CD4-positive, CD25-positive, alpha-beta regulatory T cell (primary cell): ENCODE data around the gene U2AF1L4. TPM values are rescaled to one million over a fixed set of nuclear protein-coding genes. Genes with fewer than 3 reads are reported as not detected.
A peak's percentile ranks its signal among the peaks of the same experiment; 100 is the strongest.

Experiments used
- ATAC-seq, 2 donors: fragments of 150-1000 bp; cut with Tn5 transposase; one replicate each; pipeline ENCODE4 v1.10.0; 2021; ENCODE audit warnings: low read depth in 2 of 2, moderate number of reproducible peaks in 2 of 2, moderate library complexity in 1 of 2
- DNase-seq, 3 donors: peaks; one replicate each; pipeline versions ENCODE4 v3.0.0 to v3.0.0-alpha.2; 2012 to 2022; ENCODE audit warnings: mixed read lengths in 1 of 3
- H3K27ac ChIP-seq: one replicate; pipeline ENCODE4 v1.7.0; 2013; ENCODE audit warnings: mild to moderate bottlenecking, low read length; ENCODE audit not compliant: insufficient read depth, poor library complexity, severe bottlenecking
- H3K27me3 ChIP-seq: one replicate; pipeline ENCODE4 v1.7.0; 2013; ENCODE audit warnings: low read length; ENCODE audit not compliant: control insufficient read depth, insufficient read depth
- H3K36me3 ChIP-seq: one replicate; pipeline ENCODE4 v1.7.0; 2013; ENCODE audit warnings: mild to moderate bottlenecking, low read length, moderate library complexity; ENCODE audit not compliant: control insufficient read depth, insufficient read depth
- H3K4me1 ChIP-seq: 2 replicates; pipeline ENCODE4 v1.7.0; 2013; ENCODE audit warnings: mild to moderate bottlenecking, low read length; ENCODE audit not compliant: insufficient read depth, control insufficient read depth, poor library complexity, severe bottlenecking
- H3K4me3 ChIP-seq: one replicate; pipeline ENCODE4 v1.7.0; 2013; ENCODE audit warnings: low read depth, mild to moderate bottlenecking, low read length, moderate library complexity
- H3K9me3 ChIP-seq, 2 experiments: 1 replicate in 1 of 2; 2 replicates in 1 of 2; pipeline ENCODE4 v1.7.0; 2013; ENCODE audit warnings: low read length in 2 of 2, mild to moderate bottlenecking in 1 of 2, moderate library complexity in 1 of 2; ENCODE audit not compliant: control insufficient read depth in 2 of 2
- H3K27ac Mint-ChIP-seq, 3 donors: one replicate each; pipeline ENCODE4 v1.8.0; 2020 to 2022; ENCODE audit warnings: mild to moderate bottlenecking in 3 of 3, mixed read lengths in 3 of 3, moderate library complexity in 2 of 3
- H3K27me3 Mint-ChIP-seq: one replicate; pipeline ENCODE4 v1.8.0; 2022; ENCODE audit warnings: mild to moderate bottlenecking, mixed read lengths
- H3K36me3 Mint-ChIP-seq: one replicate; pipeline ENCODE4 v1.8.0; 2020; ENCODE audit warnings: mixed read lengths
- H3K4me1 Mint-ChIP-seq, 4 donors: one replicate each; pipeline ENCODE4 v1.8.0; 2020 to 2022; ENCODE audit warnings: mixed read lengths in 4 of 4, mild to moderate bottlenecking in 1 of 4
- H3K4me3 Mint-ChIP-seq, 4 donors: one replicate each; pipeline ENCODE4 v1.8.0; 2020 to 2022; ENCODE audit warnings: mild to moderate bottlenecking in 4 of 4, mixed read lengths in 4 of 4, moderate library complexity in 3 of 4
- H3K9me3 Mint-ChIP-seq, 7 donors: one replicate each; pipeline ENCODE4 v1.8.0; 2020 to 2022; ENCODE audit warnings: mixed read lengths in 7 of 7, mild to moderate bottlenecking in 3 of 7, moderate library complexity in 2 of 7
- polyA plus RNA-seq, 4 donors: library from polyadenylated mRNA; unstranded; fragments of 300-500 nt; fragmentation: Illumina TruSeq; gene quantifications; one replicate each; pipeline ENCODE4 v1.2.3, GENCODE V29; 2021
- total RNA-seq: library from RNA; stranded (reverse); gene quantifications from one replicate; pipeline ENCODE4 v1.2.3, GENCODE V29; 2022

The U2AF1L4 gene
- total and polyA plus RNA-seq, 5 donors from 2014 or later = 48.4 to 70.8 (median 62.6) TPM

DNA sequence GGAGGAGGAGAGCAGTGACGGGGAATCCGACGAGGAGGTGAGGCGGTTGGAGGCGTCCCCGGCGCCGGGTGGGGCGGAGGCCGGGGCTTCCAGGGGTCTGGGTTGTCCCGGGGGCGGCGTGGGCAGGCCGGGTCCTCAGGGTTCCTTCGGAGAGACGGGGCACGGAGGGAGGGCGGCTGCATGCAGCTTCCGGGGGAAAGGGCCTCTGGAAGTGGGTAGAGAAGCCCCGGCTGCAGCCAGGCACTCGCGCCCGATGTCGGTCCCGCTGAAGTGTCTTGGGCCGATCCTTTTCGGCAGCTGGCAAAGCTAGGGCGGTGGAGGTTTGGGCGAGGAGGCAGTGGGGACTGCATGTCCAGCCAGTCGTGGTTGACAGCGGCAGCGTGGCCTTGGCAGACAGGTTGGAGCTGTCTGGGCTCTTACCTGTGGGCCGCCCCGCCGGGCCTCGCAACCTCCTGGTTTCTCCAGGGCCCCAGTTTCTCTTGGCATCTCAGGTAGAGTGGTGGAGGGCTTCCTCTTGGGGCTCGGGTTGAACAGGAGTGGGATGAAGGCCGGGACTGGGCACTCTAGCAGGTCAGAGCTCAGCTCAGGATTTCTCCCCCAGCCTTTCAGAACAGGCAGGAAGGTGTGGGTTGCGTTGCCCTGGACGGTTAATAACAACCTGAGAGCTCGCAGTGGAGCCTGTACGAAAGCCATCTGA lies 26.7 kb downstream of the U2AF1L4 start:
- ATAC-seq (no peak), DNase-seq (peak; percentile 36 to 74 (median 52))
- H3K27ac Mint-ChIP-seq = peak overlapping the region in 2 of 3 donors; percentile 90 to 93
- H3K9me3 Mint-ChIP-seq = peaks cover 0 to 1% (median 0%) of the 10 kb centered on the region in 7 donors
- H3K36me3 ChIP-seq = peaks cover 27% of the 10 kb centered on the region
- peaks cover 52% of the 10 kb centered on the region for H3K4me1 ChIP-seq
- peak overlapping the region; percentile 62 for H3K4me3 ChIP-seq
- peaks cover 11% of the 10 kb centered on the region for H3K36me3 Mint-ChIP-seq
- H3K27me3 ChIP-seq = no peaks in the 10 kb centered on the region
- peaks cover 5 to 56% (median 28%) of the 10 kb centered on the region in 4 donors for H3K4me1 Mint-ChIP-seq
- peak overlapping the region; percentile 68 for H3K27ac ChIP-seq
- H3K9me3 ChIP-seq = no peaks in the 10 kb centered on the region
- peak overlapping the region; percentile 87 to 98 (median 93) for H3K4me3 Mint-ChIP-seq
- H3K27me3 Mint-ChIP-seq = peaks cover 4% of the 10 kb centered on the region

DNA sequence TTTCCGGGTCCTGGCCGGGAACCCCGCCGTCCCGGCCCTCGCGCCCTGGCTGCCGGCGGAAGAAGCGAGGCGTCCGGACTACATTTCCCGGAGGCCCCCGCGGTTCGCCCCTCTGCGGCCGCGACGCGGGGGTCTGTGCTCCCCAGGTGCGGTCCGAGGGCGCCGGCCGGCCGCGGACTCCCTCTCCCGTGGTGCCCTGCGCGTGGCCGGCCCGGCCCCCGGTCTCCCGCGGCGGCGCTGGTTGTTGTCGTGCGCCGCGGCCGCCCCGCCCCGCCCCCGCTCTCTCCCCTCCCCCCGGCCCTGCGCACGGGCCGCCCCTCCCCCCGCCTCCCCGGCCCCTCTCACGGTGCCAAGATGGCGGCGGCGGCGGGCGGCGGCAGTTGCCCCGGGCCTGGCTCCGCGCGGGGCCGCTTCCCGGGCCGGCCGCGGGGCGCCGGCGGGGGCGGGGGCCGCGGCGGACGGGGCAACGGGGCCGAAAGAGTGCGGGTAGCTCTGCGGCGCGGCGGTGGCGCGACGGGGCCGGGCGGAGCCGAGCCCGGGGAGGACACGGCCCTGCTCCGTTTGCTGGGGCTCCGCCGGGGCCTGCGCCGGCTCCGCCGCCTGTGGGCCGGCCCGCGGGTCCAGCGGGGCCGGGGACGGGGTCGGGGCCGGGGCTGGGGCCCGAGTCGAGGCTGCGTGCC lies 27.4 kb downstream of the U2AF1L4 start, which contains the start of gene KMT2B:
TSS of gene KMT2B (plus strand) at position 339 of the 680 bp plus-strand sequence. CDS start at position 355, 16 bp downstream.
- peaks cover 0 to 1% (median 0%) of the 10 kb centered on the region in 7 donors for H3K9me3 Mint-ChIP-seq
- H3K4me1 ChIP-seq = peaks cover 59% of the 10 kb centered on the region
- H3K4me3 ChIP-seq = peak within 1 kb of the TSS; percentile 68
- H3K27ac ChIP-seq = peak within 1 kb of the TSS; percentile 95
- peaks cover 4% of the 10 kb centered on the region for H3K27me3 Mint-ChIP-seq
- H3K4me3 Mint-ChIP-seq = peak within 1 kb of the TSS; percentile 87 to 99 (median 95)
- no peaks in the 10 kb centered on the region for H3K9me3 ChIP-seq
- peaks cover 7% of the 10 kb centered on the region for H3K36me3 Mint-ChIP-seq
- H3K4me1 Mint-ChIP-seq = peaks cover 8 to 63% (median 33%) of the 10 kb centered on the region in 4 donors
- H3K36me3 ChIP-seq = peaks cover 20% of the 10 kb centered on the region
- H3K27me3 ChIP-seq = no peaks in the 10 kb centered on the region
- DNase-seq (no peak), ATAC-seq (peak in 1 of 2 donors; percentile 24)
- peak within 1 kb of the TSS; percentile 92 to 95 (median 95) for H3K27ac Mint-ChIP-seq

DNA sequence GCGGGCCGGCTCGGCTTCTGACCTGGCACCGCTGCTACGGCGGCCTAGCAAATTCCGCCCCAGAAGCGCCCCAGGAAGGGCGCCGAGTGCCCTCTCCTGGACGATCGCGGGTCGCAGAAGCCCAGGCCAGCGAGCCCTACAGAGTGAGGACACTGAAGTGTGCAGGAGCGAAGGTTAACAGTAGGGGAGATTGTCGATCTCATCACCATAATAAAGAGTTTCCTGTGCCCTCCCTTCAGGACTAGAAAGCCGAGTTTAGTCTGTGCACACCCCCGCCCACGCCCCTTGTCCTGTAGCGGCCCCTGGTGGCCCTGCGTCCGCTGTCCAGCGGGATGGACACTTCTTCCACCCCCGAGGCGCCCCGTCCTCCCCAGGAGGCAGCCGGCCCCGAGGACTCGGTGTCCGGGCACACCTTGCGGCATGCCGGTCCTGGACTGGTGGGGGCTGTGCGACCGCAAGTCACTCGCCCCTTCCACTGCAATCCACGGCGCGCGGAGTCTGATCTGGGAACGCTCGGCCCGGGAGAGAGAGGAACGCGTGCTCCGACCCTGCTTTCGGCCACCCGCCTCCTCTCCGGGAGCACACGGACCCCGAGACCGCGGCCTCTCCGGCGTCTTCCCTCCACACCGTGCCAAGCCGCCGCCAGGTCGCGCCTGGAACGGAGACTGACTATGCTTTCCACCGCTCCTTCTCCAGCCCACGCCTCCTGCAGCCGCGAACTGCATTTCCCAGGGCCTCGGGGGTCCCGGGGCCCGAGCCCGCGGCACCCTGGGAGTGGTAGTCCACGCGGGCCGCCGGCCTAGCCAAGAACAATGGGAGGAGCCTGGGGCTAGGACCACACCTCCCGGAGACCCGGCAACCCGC lies 28.2 kb downstream of the U2AF1L4 start:
- peaks cover 4% of the 10 kb centered on the region for H3K27me3 Mint-ChIP-seq
- Histone ChIP-seq H3K4me1 (peaks cover 67% of the 10 kb centered on the region), H3K27me3 (no peaks in the 10 kb centered on the region), H3K27ac (peak overlapping the region; percentile 95), H3K9me3 (no peaks in the 10 kb centered on the region), H3K4me3 (peak overlapping the region; percentile 68), H3K36me3 (peaks cover 12% of the 10 kb centered on the region)
- H3K4me1 Mint-ChIP-seq = peaks cover 11 to 71% (median 39%) of the 10 kb centered on the region in 4 donors
- ATAC-seq (peak; percentile 83), DNase-seq (peak; percentile 94 to 98 (median 98))
- H3K9me3 Mint-ChIP-seq = peaks cover 0 to 1% (median 0%) of the 10 kb centered on the region in 7 donors
- peak overlapping the region; percentile 86 to 99 (median 94) for H3K4me3 Mint-ChIP-seq
- H3K27ac Mint-ChIP-seq = peak overlapping the region; percentile 92 to 95 (median 95)
- peaks cover 7% of the 10 kb centered on the region for H3K36me3 Mint-ChIP-seq

DNA sequence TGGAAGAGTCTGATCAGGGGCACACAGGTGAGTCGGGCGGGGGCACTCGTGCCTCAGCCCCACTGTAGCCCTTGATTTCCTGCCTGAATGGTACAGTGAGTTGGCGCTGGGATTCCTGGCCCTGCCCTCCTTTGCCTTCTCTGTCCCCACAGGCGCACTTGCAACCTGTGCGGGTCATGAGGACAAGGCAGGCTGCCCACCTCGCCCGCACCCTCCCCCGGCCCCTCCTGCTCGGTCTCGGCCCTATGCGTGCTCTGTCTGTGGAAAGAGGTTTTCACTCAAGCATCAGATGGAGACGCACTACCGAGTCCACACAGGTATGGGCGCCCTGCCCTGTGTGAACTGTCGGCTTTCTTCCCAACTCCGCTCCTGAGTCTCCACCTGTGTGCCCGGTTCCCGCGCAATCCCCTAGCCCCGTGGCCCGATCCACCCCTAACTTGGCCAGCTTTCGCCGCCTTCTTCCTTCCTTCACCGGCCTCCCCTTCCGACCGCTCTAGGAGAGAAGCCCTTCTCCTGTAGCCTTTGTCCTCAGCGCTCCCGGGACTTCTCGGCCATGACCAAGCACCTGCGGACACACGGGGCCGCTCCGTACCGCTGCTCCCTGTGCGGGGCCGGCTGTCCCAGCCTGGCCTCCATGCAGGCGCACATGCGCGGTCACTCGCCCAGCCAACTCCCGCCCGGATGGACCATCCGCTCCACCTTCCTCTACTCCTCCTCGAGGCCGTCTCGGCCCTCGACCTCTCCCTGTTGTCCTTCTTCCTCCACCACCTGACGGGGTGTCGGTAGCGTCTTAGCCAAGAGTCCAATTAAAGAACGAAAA lies 29.0 kb downstream of the U2AF1L4 start:
- peaks cover 0 to 1% (median 0%) of the 10 kb centered on the region in 7 donors for H3K9me3 Mint-ChIP-seq
- Histone ChIP-seq H3K9me3 (no peaks in the 10 kb centered on the region), H3K4me1 (peaks cover 75% of the 10 kb centered on the region), H3K4me3 (peak overlapping the region; percentile 68), H3K36me3 (peaks cover 6% of the 10 kb centered on the region), H3K27ac (peak overlapping the region; percentile 95), H3K27me3 (no peaks in the 10 kb centered on the region)
- H3K27me3 Mint-ChIP-seq = peaks cover 4% of the 10 kb centered on the region
- H3K27ac Mint-ChIP-seq = peak overlapping the region; percentile 92 to 95 (median 95)
- H3K4me1 Mint-ChIP-seq = peaks cover 14 to 71% (median 45%) of the 10 kb centered on the region in 4 donors
- ATAC-seq (no peak), DNase-seq (peak in 2 of 3 donors; percentile 31 to 48)
- H3K4me3 Mint-ChIP-seq = peak overlapping the region; percentile 86 to 99 (median 94)
- H3K36me3 Mint-ChIP-seq = peaks cover 3% of the 10 kb centered on the region

DNA sequence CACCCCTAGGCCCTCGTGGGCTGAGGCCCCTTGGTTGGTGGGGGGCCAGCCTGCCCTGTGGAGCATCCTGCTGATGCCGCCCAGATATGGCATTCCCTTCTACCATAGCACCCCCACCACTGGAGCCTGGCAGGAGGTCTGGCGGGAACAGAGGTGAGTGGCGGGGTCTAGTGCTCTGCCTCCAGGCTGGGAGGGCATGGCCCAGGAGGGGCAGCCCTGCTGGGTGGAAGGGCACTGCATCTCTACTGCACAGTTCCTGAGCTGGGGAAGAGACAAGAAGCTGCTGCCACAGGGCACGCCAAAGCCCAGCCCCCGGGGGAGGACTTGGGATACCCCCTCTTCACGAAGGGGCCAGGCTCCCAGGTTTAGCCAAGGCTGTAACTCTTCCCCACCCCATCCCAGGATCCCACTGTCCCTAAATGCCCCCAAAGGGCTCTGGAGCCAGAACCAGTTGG lies 29.8 kb downstream of the U2AF1L4 start:
- ATAC-seq (no peak), DNase-seq (no peak)
- H3K27ac Mint-ChIP-seq = peak overlapping the region; percentile 92 to 95 (median 95)
- peaks cover 5% of the 10 kb centered on the region for H3K36me3 ChIP-seq
- H3K27me3 Mint-ChIP-seq = peaks cover 4% of the 10 kb centered on the region
- peak overlapping the region; percentile 95 for H3K27ac ChIP-seq
- H3K36me3 Mint-ChIP-seq = peaks cover 3% of the 10 kb centered on the region
- H3K4me1 Mint-ChIP-seq = peaks cover 20 to 78% (median 51%) of the 10 kb centered on the region in 4 donors
- peak overlapping the region; percentile 86 to 99 (median 94) for H3K4me3 Mint-ChIP-seq
- H3K9me3 Mint-ChIP-seq = peaks cover 0 to 1% (median 0%) of the 10 kb centered on the region in 7 donors
- H3K4me1 ChIP-seq = peaks cover 83% of the 10 kb centered on the region
- no peaks in the 10 kb centered on the region for H3K9me3 ChIP-seq
- no peak overlapping the region for H3K4me3 ChIP-seq
- H3K27me3 ChIP-seq = no peaks in the 10 kb centered on the region

DNA sequence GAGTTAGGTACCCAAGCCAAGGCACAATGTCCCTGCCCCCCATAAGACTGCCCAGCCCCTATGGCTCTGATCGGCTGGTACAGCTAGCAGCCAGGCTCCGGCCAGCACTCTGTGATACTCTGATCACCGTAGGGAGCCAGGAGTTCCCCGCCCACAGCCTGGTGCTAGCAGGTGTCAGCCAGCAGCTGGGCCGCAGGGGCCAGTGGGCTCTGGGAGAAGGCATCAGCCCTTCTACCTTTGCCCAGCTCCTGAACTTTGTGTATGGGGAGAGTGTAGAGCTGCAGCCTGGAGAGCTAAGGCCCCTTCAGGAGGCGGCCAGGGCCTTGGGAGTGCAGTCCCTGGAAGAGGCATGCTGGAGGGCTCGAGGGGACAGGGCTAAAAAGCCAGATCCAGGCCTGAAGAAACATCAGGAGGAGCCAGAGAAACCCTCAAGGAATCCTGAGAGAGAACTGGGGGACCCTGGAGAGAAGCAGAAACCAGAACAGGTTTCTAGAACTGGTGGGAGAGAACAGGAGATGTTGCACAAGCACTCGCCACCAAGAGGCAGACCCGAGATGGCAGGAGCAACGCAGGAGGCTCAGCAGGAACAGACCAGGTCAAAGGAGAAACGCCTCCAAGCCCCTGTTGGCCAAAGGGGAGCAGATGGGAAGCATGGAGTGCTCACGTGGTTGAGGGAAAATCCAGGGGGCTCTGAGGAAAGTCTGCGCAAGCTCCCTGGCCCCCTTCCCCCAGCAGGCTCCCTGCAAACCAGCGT lies 30.4 kb downstream of the U2AF1L4 start:
- Histone ChIP-seq H3K4me3 (peak overlapping the region; percentile 69), H3K36me3 (no peaks in the 10 kb centered on the region), H3K4me1 (peaks cover 84% of the 10 kb centered on the region), H3K27ac (peak overlapping the region; percentile 95), H3K27me3 (no peaks in the 10 kb centered on the region), H3K9me3 (no peaks in the 10 kb centered on the region)
- peaks cover 20 to 78% (median 52%) of the 10 kb centered on the region in 4 donors for H3K4me1 Mint-ChIP-seq
- H3K4me3 Mint-ChIP-seq = peak overlapping the region; percentile 85 to 93 (median 88)
- H3K36me3 Mint-ChIP-seq = no peaks in the 10 kb centered on the region
- H3K27me3 Mint-ChIP-seq = peaks cover 4% of the 10 kb centered on the region
- ATAC-seq (no peak), DNase-seq (peak in 2 of 3 donors; percentile 24 to 58)
- H3K9me3 Mint-ChIP-seq = no peaks in the 10 kb centered on the region
- peak overlapping the region; percentile 95 to 98 (median 97) for H3K27ac Mint-ChIP-seq
